Bone marrow (tissue), 2 donors: ENCODE data around the gene SLAMF8.
A peak's percentile ranks its signal among the peaks of the same experiment; 100 is the strongest.

Experiments
- DNase-seq, 2 donors: peaks; one replicate each; lab custom pipeline; 2025; lab: John Stamatoyannopoulos, UW

The SLAMF8 gene

GRCh38 chr1:159826441-159827101, at the start of gene SLAMF8:
Gene SLAMF8, plus strand, starts transcription at chr1:159826873. Its CDS starts 26 bp downstream, at chr1:159826899.
- peak in 1 of 2 donors; percentile 43 for DNase-seq

- no peak for DNase-seq
Observed at GRCh38 chr1:159778266-159778665, 48.4 kb upstream of the SLAMF8 start.

- no peak for DNase-seq
Observed at GRCh38 chr1:159779403-159779851, 47.2 kb upstream of the SLAMF8 start.

GRCh38 chr1:159780583-159781582, 45.8 kb upstream of the SLAMF8 start, which contains the start of gene DUSP23:
Gene DUSP23, plus strand, starts transcription at chr1:159780962. Its CDS starts 139 bp downstream, at chr1:159781101.
- DNase-seq, result peak; percentile 86 to 99

- no peak for DNase-seq
Observed at GRCh38 chr1:159781992-159782391, 44.7 kb upstream of the SLAMF8 start.

GRCh38 chr1:159783724-159784123, 42.9 kb upstream of the SLAMF8 start:
- DNase-seq, result no peak

GRCh38 chr1:159786465-159786864, 40.2 kb upstream of the SLAMF8 start:
- DNase-seq, result no peak

- no peak for DNase-seq
Observed at GRCh38 chr1:159786966-159787365, 39.7 kb upstream of the SLAMF8 start.

- no peak for DNase-seq
Observed at GRCh38 chr1:159790237-159790917, 36.3 kb upstream of the SLAMF8 start.

GRCh38 chr1:159791031-159791430, 35.6 kb upstream of the SLAMF8 start:
- DNase-seq, result no peak

GRCh38 chr1:159791461-159791860, 35.2 kb upstream of the SLAMF8 start:
- DNase-seq, result no peak

- no peak for DNase-seq
Observed at GRCh38 chr1:159795534-159795933, 31.1 kb upstream of the SLAMF8 start.

GRCh38 chr1:159798893-159799292, 27.8 kb upstream of the SLAMF8 start:
- DNase-seq, result peak; percentile 5 to 50

GRCh38 chr1:159799446-159799985, 27.2 kb upstream of the SLAMF8 start:
- DNase-seq, result no peak

GRCh38 chr1:159800177-159800930, 26.3 kb upstream of the SLAMF8 start:
- DNase-seq, result no peak

- no peak for DNase-seq
Observed at GRCh38 chr1:159802111-159802510, 24.6 kb upstream of the SLAMF8 start, which contains the start of gene FCRL6. Gene FCRL6, plus strand, starts transcription at chr1:159802360. Its CDS starts 65 bp downstream, at chr1:159802425.

GRCh38 chr1:159803956-159804689, 22.6 kb upstream of the SLAMF8 start:
- no peak for DNase-seq

GRCh38 chr1:159804924-159805323, 21.7 kb upstream of the SLAMF8 start:
- no peak for DNase-seq

- DNase-seq, result no peak
Observed at GRCh38 chr1:159815926-159816325, 10.7 kb upstream of the SLAMF8 start.
